Type B pancreatic cell (in vitro differentiated cells): Measurements from ENCODE around the gene SETD1A. TPM values are rescaled to one million over a fixed set of nuclear protein-coding genes. Genes with fewer than 3 reads are reported as not detected.

ENCODE experiments used
- DNase-seq: peaks from one replicate; pipeline ENCODE4 v3.0.0; 2021; ENCODE audit warnings: mixed read lengths; ENCODE audit not compliant: unreplicated experiment; ENCODE audit errors: extremely low spot score
- H3K27ac Mint-ChIP-seq: 2 replicates; pipeline ENCODE4 v1.8.0; 2021; ENCODE audit warnings: mild to moderate bottlenecking, mixed read lengths
- H3K27me3 Mint-ChIP-seq: 2 replicates; pipeline ENCODE4 v1.8.0; 2021; ENCODE audit warnings: mixed read lengths
- H3K36me3 Mint-ChIP-seq: 2 replicates; pipeline ENCODE4 v1.8.0; 2021; ENCODE audit warnings: mixed read lengths
- H3K4me1 Mint-ChIP-seq: one replicate; pipeline ENCODE4 v1.8.0; 2021; ENCODE audit warnings: mixed read lengths; ENCODE audit not compliant: unreplicated experiment
- H3K4me3 Mint-ChIP-seq: 2 replicates; pipeline ENCODE4 v1.8.0; 2021; ENCODE audit warnings: mild to moderate bottlenecking, mixed read lengths
- H3K9me3 Mint-ChIP-seq: 2 replicates; pipeline ENCODE4 v1.8.0; 2021; ENCODE audit warnings: mixed read lengths
- total RNA-seq: library from RNA; stranded (reverse); gene quantifications from 2 replicates; pipeline ENCODE4 v1.2.1, GENCODE V29; 2021; ENCODE audit warnings: low replicate concordance
- TF ChIP-seq, protein P1 (sequence below): fragments of 200-600 bp; sonication (generic); conservative IDR thresholded peaks from 2 replicates; pipeline ENCODE4 v1.5.0; 2021; ENCODE audit warnings: antibody characterized with exemption, mild to moderate bottlenecking

Gene SETD1A
- total RNA-seq, 1 donor from 2014 or later: 25.0 TPM

DNA sequence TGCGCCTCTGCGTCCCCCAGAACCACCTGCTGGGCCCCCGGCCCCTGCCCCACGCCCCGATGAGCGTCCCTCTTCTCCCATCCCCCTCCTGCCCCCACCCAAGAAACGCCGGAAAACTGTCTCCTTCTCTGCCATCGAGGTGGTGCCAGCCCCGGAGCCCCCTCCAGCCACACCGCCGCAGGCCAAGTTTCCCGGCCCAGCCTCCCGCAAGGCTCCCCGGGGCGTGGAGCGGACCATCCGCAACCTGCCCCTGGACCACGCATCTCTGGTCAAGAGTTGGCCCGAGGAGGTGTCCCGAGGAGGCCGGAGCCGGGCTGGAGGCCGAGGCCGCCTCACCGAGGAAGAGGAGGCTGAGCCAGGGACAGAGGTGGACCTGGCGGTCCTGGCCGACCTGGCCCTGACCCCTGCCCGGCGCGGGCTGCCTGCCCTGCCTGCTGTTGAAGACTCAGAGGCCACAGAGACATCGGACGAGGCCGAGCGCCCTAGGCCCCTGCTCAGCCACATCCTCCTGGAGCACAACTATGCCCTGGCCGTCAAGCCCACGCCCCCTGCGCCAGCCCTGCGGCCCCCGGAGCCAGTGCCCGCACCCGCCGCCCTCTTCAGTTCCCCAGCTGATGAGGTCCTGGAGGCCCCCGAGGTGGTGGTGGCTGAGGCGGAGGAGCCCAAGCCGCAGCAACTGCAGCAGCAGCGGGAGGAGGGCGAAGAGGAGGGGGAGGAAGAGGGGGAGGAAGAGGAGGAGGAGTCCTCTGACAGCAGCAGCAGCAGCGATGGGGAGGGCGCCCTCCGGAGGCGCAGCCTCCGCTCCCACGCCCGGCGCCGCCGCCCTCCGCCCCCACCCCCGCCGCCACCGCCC, 21.8 kb downstream of the SETD1A start:
- H3K27me3 Mint-ChIP-seq: no peaks in the 10 kb centered on the region
- H3K36me3 Mint-ChIP-seq: peaks cover 11% of the 10 kb centered on the region
- no peaks in the 10 kb centered on the region for H3K9me3 Mint-ChIP-seq
- H3K27ac Mint-ChIP-seq: no peak overlapping the region
- DNase-seq: no peak
- TF ChIP-seq, protein P1, sequence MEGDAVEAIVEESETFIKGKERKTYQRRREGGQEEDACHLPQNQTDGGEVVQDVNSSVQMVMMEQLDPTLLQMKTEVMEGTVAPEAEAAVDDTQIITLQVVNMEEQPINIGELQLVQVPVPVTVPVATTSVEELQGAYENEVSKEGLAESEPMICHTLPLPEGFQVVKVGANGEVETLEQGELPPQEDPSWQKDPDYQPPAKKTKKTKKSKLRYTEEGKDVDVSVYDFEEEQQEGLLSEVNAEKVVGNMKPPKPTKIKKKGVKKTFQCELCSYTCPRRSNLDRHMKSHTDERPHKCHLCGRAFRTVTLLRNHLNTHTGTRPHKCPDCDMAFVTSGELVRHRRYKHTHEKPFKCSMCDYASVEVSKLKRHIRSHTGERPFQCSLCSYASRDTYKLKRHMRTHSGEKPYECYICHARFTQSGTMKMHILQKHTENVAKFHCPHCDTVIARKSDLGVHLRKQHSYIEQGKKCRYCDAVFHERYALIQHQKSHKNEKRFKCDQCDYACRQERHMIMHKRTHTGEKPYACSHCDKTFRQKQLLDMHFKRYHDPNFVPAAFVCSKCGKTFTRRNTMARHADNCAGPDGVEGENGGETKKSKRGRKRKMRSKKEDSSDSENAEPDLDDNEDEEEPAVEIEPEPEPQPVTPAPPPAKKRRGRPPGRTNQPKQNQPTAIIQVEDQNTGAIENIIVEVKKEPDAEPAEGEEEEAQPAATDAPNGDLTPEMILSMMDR: no peak
- no peaks in the 10 kb centered on the region for H3K4me1 Mint-ChIP-seq
- H3K4me3 Mint-ChIP-seq: no peak overlapping the region

DNA sequence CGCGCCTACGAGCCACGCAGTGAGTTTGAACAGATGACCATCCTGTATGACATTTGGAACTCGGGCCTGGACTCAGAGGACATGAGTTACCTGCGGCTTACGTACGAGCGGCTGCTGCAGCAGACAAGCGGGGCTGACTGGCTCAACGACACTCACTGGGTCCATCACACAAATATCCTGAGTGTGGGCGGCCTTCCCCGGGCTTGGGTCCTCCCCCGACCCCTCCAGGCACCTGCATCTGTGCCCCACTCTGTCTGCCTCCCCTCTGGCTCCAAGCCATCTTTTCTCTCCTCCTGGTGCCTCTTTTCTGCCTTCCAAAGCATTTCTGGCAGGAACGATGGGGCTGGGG, 22.4 kb downstream of the SETD1A start:
- no peak overlapping the region for H3K4me3 Mint-ChIP-seq
- no peaks in the 10 kb centered on the region for H3K27me3 Mint-ChIP-seq
- TF ChIP-seq, protein P1: no peak
- peaks cover 11% of the 10 kb centered on the region for H3K36me3 Mint-ChIP-seq
- no peaks in the 10 kb centered on the region for H3K4me1 Mint-ChIP-seq
- H3K27ac Mint-ChIP-seq: no peak overlapping the region
- DNase-seq: no peak
- H3K9me3 Mint-ChIP-seq: no peaks in the 10 kb centered on the region

DNA sequence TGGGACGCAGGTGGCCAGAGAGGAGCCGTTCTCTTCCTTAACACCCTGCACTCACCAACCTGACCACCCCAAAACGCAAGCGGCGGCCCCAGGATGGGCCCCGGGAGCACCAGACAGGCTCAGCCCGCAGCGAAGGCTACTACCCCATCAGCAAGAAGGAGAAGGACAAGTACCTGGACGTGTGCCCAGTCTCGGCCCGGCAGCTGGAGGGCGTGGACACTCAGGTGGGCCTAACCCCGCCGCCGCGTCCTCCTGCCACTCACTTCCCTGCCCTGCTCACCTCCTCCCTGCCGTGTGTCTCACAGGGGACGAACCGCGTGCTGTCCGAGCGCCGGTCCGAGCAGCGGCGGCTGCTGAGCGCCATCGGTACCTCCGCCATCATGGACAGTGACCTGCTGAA, 22.9 kb downstream of the SETD1A start:
- DNase-seq: no peak
- Mint-ChIP-seq H3K27me3 (no peaks in the 10 kb centered on the region), H3K36me3 (peaks cover 11% of the 10 kb centered on the region), H3K9me3 (no peaks in the 10 kb centered on the region), H3K4me3 (no peak overlapping the region), H3K4me1 (no peaks in the 10 kb centered on the region), H3K27ac (no peak overlapping the region)
- TF ChIP-seq, protein P1: no peak

DNA sequence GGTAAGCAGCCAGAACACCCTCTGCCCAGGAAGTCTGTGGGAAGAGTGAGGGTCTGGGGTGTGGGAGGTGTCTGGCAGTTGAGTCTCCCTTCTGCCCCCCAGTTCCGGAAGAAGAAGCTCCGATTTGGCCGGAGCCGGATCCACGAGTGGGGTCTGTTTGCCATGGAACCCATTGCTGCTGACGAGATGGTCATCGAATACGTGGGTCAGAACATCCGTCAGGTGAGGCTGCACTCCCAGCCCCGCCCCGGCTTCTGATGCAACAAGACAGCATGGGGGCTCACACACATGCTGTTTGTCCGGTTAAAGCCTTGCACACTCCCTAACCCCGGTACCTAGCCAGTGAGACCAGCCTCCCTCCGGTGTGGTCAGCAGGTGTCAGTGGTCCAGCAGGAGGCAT, 23.4 kb downstream of the SETD1A start:
- H3K4me1 Mint-ChIP-seq: no peaks in the 10 kb centered on the region

DNA sequence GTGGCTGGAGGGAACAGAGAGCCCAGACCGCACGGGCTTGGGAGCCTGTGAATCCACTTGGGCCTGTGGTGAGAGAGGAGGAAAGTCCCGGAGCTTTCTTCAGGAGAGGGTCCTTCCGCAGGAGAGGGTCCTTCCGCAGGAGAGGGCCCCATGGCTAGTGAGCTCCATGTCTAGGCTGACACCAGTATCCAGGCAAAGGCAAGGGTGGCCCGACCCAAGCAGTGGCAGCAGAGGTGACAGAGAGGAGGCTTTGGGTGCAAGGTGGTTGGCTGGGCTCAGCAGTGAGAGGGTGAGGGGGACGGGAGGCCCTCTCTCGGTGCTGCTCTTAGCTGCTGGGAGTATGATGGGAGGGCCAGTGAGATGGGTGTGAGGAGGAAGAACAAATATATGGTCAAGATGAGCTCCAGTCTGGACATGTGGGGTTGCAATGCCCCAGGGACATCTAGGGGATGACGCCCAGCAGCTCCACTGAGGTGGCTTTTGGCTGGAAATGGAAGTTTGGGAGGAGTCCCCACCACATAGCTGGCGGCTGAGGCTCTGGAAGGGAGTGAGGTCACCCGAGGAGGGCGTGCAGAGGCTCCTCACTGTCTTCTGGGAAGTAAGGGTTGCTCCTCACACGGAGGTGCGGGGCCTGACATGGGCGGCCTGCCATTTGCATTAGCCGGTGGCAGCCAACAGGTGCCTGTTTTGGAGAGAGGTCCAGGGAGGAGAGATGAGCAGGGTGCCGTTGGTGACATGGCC, 25.2 kb downstream of the SETD1A start:
- Mint-ChIP-seq H3K4me1 (no peaks in the 10 kb centered on the region), H3K4me3 (no peak overlapping the region), H3K9me3 (no peaks in the 10 kb centered on the region), H3K27ac (peak overlapping the region; percentile 34), H3K36me3 (peaks cover 3% of the 10 kb centered on the region), H3K27me3 (no peaks in the 10 kb centered on the region)
- no peak for DNase-seq
- TF ChIP-seq, protein P1: no peak

More for the DNA sequence above, 23.4 kb downstream of the SETD1A start:
- H3K27ac Mint-ChIP-seq: no peak overlapping the region
- H3K9me3 Mint-ChIP-seq: no peaks in the 10 kb centered on the region
- H3K27me3 Mint-ChIP-seq: no peaks in the 10 kb centered on the region
- TF ChIP-seq, protein P1: no peak
- H3K36me3 Mint-ChIP-seq: peaks cover 8% of the 10 kb centered on the region
- DNase-seq: no peak
- no peak overlapping the region for H3K4me3 Mint-ChIP-seq
